ENCODE results near the gene SIN3A. TPM values are rescaled to one million over a fixed set of nuclear protein-coding genes. Genes with fewer than 3 reads are reported as not detected.

The SIN3A gene
- total and polyA plus RNA-seq, 2 of the 8 experiments (the other 6 are each of a cell fraction or from before 2014, with no cell fraction given), result 69.5 to 109 TPM

- TF ChIP-seq SIRT6 (IDR thresholded peaks at IDR 0.05; ENCODE audit: low read length), result no peak
- TF ChIP-seq GABPA (IDR thresholded peaks at IDR 0.05; ENCODE audit: borderline replicate concordance, insufficient read depth, low read length), result peak; percentile 99
- peak; percentile 95 for TF ChIP-seq YY1 (IDR thresholded peaks at IDR 0.05; ENCODE audit: low read depth, low read length)
- TF ChIP-seq SP4 (IDR thresholded peaks at IDR 0.05; ENCODE audit: low read length), result peak; percentile 86
- TF ChIP-seq KDM5A (IDR thresholded peaks at IDR 0.05; ENCODE audit: low read length), result peak; percentile 87
- TF ChIP-seq CTBP2 (IDR thresholded peaks at IDR 0.05; ENCODE audit: borderline replicate concordance, insufficient read depth, insufficient read length, low read length), result no peak
- peak; percentile 80 for TF ChIP-seq CREB1 (IDR thresholded peaks at IDR 0.05)
- TF ChIP-seq KDM1A (IDR thresholded peaks at IDR 0.05; ENCODE audit: borderline replicate concordance, low read length), result no peak
- no peak for TF ChIP-seq JUN (IDR thresholded peaks at IDR 0.05; ENCODE audit: low read depth, low read length)
- peak; percentile 9 to 76; a peak in 2 of 3 replicates for TF ChIP-seq EP300 (IDR thresholded peaks at IDR 0.05; ENCODE audit: borderline replicate concordance in 1 of 2, low read depth in 2 of 2, low read length in 2 of 2)
- peak; percentile 66 to 86; a peak in 2 of 4 replicates for TF ChIP-seq HDAC2 (IDR thresholded peaks at IDR 0.05; ENCODE audit: borderline replicate concordance in 1 of 2, low read depth in 2 of 2, low read length in 2 of 2)
- TF ChIP-seq TAF1 (IDR thresholded peaks at IDR 0.05; ENCODE audit: low read depth, low read length), result peak; percentile 94
- TF ChIP-seq HDAC6 (IDR thresholded peaks at IDR 0.05; ENCODE audit: low read depth, low read length), result no peak
- TF ChIP-seq CHD1 (IDR thresholded peaks at IDR 0.05; ENCODE audit: low read depth, low read length), result no peak
- no peak for TF ChIP-seq EZH2 (IDR thresholded peaks at IDR 0.05; ENCODE audit: low read depth, low read length, severe bottlenecking)
- peak; percentile 67 for TF ChIP-seq KDM4A (IDR thresholded peaks at IDR 0.05; ENCODE audit: low read depth, low read length, severe bottlenecking)
- TF ChIP-seq RXRA (IDR thresholded peaks at IDR 0.05; ENCODE audit: insufficient read depth, low read depth, low read length), result no peak
- no peak for TF ChIP-seq ATF3 (IDR thresholded peaks at IDR 0.05; ENCODE audit: insufficient read depth, low read depth, low read length)
- TF ChIP-seq ATF2 (IDR thresholded peaks at IDR 0.05; ENCODE audit: low read length), result peak; percentile 57; the same call in 1 of the 2 replicates
- no peak for TF ChIP-seq SP2 (IDR thresholded peaks at IDR 0.05; ENCODE audit: low read length)
- no peak; the same call in 1 of the 2 replicates for TF ChIP-seq EGR1 (IDR thresholded peaks at IDR 0.05; ENCODE audit: borderline replicate concordance, low read depth, low read length)
- TF ChIP-seq ZNF274 (IDR thresholded peaks at IDR 0.05; ENCODE audit: borderline replicate concordance, extremely low read depth, low read length), result no peak
Observed at GRCh38 chr15:75367913-75368688, 83.4 kb downstream of the SIN3A start, which contains the start of gene MAN2C1 (continued).

All from H1 (cell line).